ENCODE data around the gene MEA1. TPM values are rescaled to one million over a fixed set of nuclear protein-coding genes. Genes with fewer than 3 reads are reported as not detected.

The MEA1 gene
- total RNA-seq, 4 donors from 2014 or later: 25.0 to 33.5 (median 25.9) TPM

DNA sequence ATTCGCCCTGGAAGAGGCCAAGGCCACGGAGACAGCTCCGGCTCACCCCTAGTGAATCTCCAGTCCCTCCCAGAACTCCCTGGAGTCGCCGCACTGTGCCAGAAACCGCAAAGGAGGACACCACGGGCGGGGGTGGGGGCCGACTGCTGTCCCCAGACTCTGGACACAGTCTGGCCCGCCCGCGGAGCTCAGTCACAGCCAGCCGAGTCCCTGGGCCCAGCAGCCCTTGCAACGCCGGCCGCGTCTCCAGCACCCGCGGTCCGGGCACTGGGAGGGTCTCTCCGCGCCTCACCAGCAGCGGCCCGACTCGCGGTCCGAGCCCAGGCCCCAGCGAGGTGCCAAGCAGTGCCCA lies 35.3 kb downstream of the MEA1 start:
- Histone ChIP-seq H3K36me3 (no peaks in the 10 kb centered on the region), H3K4me1 (peaks cover 21 to 23% of the 10 kb centered on the region in 2 donors), H3K27me3 (no peaks in the 10 kb centered on the region), H3K9me3 (no peaks in the 10 kb centered on the region), H3K4me3 (peak overlapping the region; percentile 72 to 97 (median 81)), H3K27ac (peak overlapping the region; percentile 85 to 97 (median 92))
- intact Hi-C loops (cut with DNase I; ENCODE audit: low total_unique reads) (loop anchor here (2.0 to 5.0 kb wide), 2 partner anchors 80 to 81 kb away; partner anchors contain the start of genes KLC4 and MRPL2), in situ Hi-C loops (cut with MboI; ENCODE audit: low sequenced_read_pairs in 4 of 4) (no loop called here)
- TF ChIP-seq POLR2A (IDR thresholded peaks at IDR 0.05): no peak
- TF ChIP-seq, protein P1, sequence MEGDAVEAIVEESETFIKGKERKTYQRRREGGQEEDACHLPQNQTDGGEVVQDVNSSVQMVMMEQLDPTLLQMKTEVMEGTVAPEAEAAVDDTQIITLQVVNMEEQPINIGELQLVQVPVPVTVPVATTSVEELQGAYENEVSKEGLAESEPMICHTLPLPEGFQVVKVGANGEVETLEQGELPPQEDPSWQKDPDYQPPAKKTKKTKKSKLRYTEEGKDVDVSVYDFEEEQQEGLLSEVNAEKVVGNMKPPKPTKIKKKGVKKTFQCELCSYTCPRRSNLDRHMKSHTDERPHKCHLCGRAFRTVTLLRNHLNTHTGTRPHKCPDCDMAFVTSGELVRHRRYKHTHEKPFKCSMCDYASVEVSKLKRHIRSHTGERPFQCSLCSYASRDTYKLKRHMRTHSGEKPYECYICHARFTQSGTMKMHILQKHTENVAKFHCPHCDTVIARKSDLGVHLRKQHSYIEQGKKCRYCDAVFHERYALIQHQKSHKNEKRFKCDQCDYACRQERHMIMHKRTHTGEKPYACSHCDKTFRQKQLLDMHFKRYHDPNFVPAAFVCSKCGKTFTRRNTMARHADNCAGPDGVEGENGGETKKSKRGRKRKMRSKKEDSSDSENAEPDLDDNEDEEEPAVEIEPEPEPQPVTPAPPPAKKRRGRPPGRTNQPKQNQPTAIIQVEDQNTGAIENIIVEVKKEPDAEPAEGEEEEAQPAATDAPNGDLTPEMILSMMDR (IDR thresholded peaks at IDR 0.05 in 4 of 5, conservative IDR thresholded peaks at IDR 0.05 in 1 of 5): no peak
- peak; percentile 65 to 74 for ATAC-seq
- DNase-seq: peak; percentile 49 to 62

GRCh38 chr6:42974919-42975505 lies 38.7 kb downstream of the MEA1 start:
- ATAC-seq: no peak
- peaks cover 21 to 23% of the 10 kb centered on the region in 2 donors for H3K4me1 ChIP-seq
- no peak overlapping the region for H3K4me3 ChIP-seq
- intact Hi-C loops (cut with DNase I; ENCODE audit: low total_unique reads) (loop anchor here (5.0 kb wide), 1 partner anchor 78 kb away; no protein-coding TSS in a partner anchor), in situ Hi-C loops (cut with MboI; ENCODE audit: low sequenced_read_pairs in 4 of 4) (no loop called here)
- no peak for TF ChIP-seq POLR2A (IDR thresholded peaks at IDR 0.05)
- TF ChIP-seq, protein P1 (IDR thresholded peaks at IDR 0.05 in 4 of 5, conservative IDR thresholded peaks at IDR 0.05 in 1 of 5): no peak
- no peak for DNase-seq
- H3K27me3 ChIP-seq: no peaks in the 10 kb centered on the region
- H3K36me3 ChIP-seq: no peaks in the 10 kb centered on the region
- H3K27ac ChIP-seq: no peak overlapping the region
- H3K9me3 ChIP-seq: no peaks in the 10 kb centered on the region

GRCh38 chr6:42973926-42974325 lies 39.8 kb downstream of the MEA1 start:
- no peaks in the 10 kb centered on the region for H3K9me3 ChIP-seq
- no peak overlapping the region for H3K27ac ChIP-seq
- H3K4me1 ChIP-seq: peaks cover 15 to 16% of the 10 kb centered on the region in 2 donors
- H3K27me3 ChIP-seq: no peaks in the 10 kb centered on the region
- intact Hi-C loops (cut with DNase I; ENCODE audit: low total_unique reads): no loop called here
- no peak for ATAC-seq
- no peaks in the 10 kb centered on the region for H3K36me3 ChIP-seq
- in situ Hi-C loops (cut with MboI; ENCODE audit: low sequenced_read_pairs in 4 of 4): no loop called here
- no peak overlapping the region for H3K4me3 ChIP-seq
- TF ChIP-seq, protein P1 (IDR thresholded peaks at IDR 0.05 in 4 of 5, conservative IDR thresholded peaks at IDR 0.05 in 1 of 5): no peak
- TF ChIP-seq POLR2A (IDR thresholded peaks at IDR 0.05): no peak
- DNase-seq: no peak

DNA sequence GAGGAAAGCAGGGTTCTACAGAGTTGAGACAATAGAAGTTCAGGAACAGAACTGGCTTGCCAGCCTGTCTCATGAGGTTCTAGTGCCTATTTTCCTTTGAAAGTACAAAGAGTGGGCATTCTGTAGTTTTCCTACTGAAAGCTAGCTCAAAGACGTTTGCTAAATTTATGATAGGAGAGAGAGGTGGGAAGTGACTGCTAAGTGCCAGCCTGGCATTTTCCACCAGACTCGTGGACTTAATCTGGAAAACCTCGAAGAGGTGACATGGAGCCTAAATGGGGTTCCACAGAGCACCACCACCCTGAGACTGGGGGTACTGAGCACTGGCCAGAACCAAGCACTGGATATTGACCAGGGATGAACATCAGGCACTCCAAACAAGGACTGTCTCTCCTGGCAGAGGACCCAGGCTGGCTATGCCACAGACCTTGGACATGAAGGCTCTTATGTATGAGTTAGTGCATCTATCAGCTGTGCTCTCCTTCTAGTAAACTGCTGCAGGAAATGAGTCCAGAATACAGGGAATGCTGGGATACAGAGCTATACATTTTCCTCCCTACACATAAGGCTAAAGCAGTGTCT lies 41.9 kb downstream of the MEA1 start:
- TF ChIP-seq, protein P1 (IDR thresholded peaks at IDR 0.05 in 4 of 5, conservative IDR thresholded peaks at IDR 0.05 in 1 of 5): no peak
- no peak for TF ChIP-seq POLR2A (IDR thresholded peaks at IDR 0.05)
- Histone ChIP-seq H3K36me3 (no peaks in the 10 kb centered on the region), H3K27me3 (no peaks in the 10 kb centered on the region), H3K9me3 (no peaks in the 10 kb centered on the region), H3K4me1 (peaks cover 2 to 3% of the 10 kb centered on the region in 2 donors), H3K27ac (no peak overlapping the region), H3K4me3 (no peak overlapping the region)
- in situ Hi-C loops (cut with MboI; ENCODE audit: low sequenced_read_pairs in 4 of 4) (no loop called here), intact Hi-C loops (cut with DNase I; ENCODE audit: low total_unique reads) (no loop called here)
- no peak for DNase-seq
- no peak for ATAC-seq
